ENCODE results near the gene PPM1E.
"Not testable (repeated sequence)": the region's sequence is repeated elsewhere in the genome, so short reads cannot be mapped to it uniquely, and the experiment has no call there.

The PPM1E gene

GRCh38 chr17:58755577-58756245 is at the start of gene PPM1E:
PPM1E (plus strand) TSS chr17:58755854.
- peak; percentile 12 for DNase-seq

GRCh38 chr17:58706351-58707140 is 49.1 kb upstream of the PPM1E start:
- DNase-seq, result no peak

- DNase-seq, result peak; percentile 17
Measured at GRCh38 chr17:58710948-58711552, 44.6 kb upstream of the PPM1E start.

GRCh38 chr17:58722274-58722673 is 33.4 kb upstream of the PPM1E start:
- DNase-seq, result no peak

GRCh38 chr17:58722696-58723095 is 33.0 kb upstream of the PPM1E start:
- DNase-seq, result no peak

GRCh38 chr17:58728798-58729197 is 26.9 kb upstream of the PPM1E start:
- DNase-seq, result no peak

- no peak for DNase-seq
Measured at GRCh38 chr17:58730937-58731336, 24.7 kb upstream of the PPM1E start.

- DNase-seq, result no peak
Measured at GRCh38 chr17:58734040-58734439, 21.6 kb upstream of the PPM1E start.

- DNase-seq, result no peak
Measured at GRCh38 chr17:58734811-58735210, 20.8 kb upstream of the PPM1E start.

GRCh38 chr17:58741121-58741625 is 14.5 kb upstream of the PPM1E start:
- peak; percentile 60 for DNase-seq

- no peak for DNase-seq
Measured at GRCh38 chr17:58747674-58748073, 8.0 kb upstream of the PPM1E start.

GRCh38 chr17:58749627-58750026 is 6.0 kb upstream of the PPM1E start:
- not testable (repeated sequence) for DNase-seq

GRCh38 chr17:58753026-58753425 is 2.6 kb upstream of the PPM1E start:
- DNase-seq, result no peak

- DNase-seq, result no peak
Measured at GRCh38 chr17:58755269-58755576, 431 bp upstream of the PPM1E start.

- no peak for DNase-seq
Measured at GRCh38 chr17:58756246-58757161, 850 bp downstream of the PPM1E start.

- no peak for DNase-seq
Measured at GRCh38 chr17:58757162-58757613, 1.5 kb downstream of the PPM1E start.

GRCh38 chr17:58758890-58759289 is 3.2 kb downstream of the PPM1E start:
- no peak for DNase-seq

- no peak for DNase-seq
Measured at GRCh38 chr17:58759522-58759921, 3.9 kb downstream of the PPM1E start.

- no peak for DNase-seq
Measured at GRCh38 chr17:58760248-58760647, 4.6 kb downstream of the PPM1E start.

GRCh38 chr17:58763263-58763662 is 7.6 kb downstream of the PPM1E start:
- no peak for DNase-seq

- no peak for DNase-seq
Measured at GRCh38 chr17:58764373-58764772, 8.7 kb downstream of the PPM1E start.

GRCh38 chr17:58778482-58778881 is 22.8 kb downstream of the PPM1E start:
- not testable (repeated sequence) for DNase-seq

- DNase-seq, result no peak
Measured at GRCh38 chr17:58779446-58779845, 23.8 kb downstream of the PPM1E start.

Measured in NCI-H226 (cell line).